Measurements from ENCODE around the gene NDEL1. TPM values are rescaled to one million over a fixed set of nuclear protein-coding genes. Genes with fewer than 3 reads are reported as not detected.
A peak's percentile ranks its signal among the peaks of the same experiment; 100 is the strongest.

NDEL1 gene
- total and polyA plus RNA-seq, 9 of the 15 experiments (the other 6 are each of a cell fraction or from before 2014, with no cell fraction given) = 0.86 to 30.5 (median 22.7) TPM

DNA sequence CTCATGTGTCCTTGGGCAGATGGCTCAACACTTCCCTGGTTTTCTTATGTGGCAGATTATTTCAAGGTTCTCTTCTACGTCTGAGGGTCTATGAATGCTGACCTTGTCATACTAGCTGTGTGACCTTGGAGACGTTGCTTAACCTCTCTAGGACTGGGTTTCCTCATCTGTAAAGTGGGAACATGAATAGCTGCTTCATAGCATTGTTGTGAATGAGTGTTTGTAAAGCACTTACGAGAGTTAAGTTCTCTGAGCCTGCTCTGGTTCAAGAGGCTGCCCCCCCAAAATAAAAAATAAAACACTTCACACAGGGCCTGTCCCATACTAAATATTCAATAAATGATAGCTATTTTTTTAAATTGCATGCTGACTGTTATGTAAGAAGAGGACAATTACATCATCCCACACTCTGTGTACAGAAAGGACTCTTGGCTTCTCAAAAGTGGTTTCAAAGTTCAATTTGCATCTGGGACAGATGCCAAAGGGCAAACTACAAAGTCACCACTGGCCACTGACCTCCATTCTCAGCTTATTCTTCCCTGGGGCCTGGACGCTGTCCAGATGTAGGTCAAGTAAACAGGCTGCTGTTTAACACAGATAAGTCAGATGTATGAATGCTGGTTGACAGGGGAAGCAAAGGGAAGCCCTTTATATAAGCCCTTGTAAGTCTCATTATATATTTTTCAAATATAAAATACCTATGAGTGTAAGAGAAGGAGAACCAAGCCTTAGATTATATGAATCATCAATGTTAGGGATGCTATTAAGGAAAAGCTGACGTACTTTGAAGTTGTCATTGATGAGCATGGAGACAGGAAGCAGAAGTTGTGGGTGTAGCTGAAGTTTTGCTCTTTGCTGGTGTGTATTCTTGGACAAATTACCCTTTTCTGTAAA, 15.4 kb upstream of the NDEL1 start (continued):
- TF ChIP-seq, protein P1, sequence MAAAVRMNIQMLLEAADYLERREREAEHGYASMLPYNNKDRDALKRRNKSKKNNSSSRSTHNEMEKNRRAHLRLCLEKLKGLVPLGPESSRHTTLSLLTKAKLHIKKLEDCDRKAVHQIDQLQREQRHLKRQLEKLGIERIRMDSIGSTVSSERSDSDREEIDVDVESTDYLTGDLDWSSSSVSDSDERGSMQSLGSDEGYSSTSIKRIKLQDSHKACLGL (CRISPR knock-in tag; IDR thresholded peaks at IDR 0.05; ENCODE audit: borderline replicate concordance, poor library complexity, severe bottlenecking) = no peak
- no peak for TF ChIP-seq GABPB2 (CRISPR knock-in tag; conservative IDR thresholded peaks at IDR 0.05)
- TF ChIP-seq, protein P2, sequence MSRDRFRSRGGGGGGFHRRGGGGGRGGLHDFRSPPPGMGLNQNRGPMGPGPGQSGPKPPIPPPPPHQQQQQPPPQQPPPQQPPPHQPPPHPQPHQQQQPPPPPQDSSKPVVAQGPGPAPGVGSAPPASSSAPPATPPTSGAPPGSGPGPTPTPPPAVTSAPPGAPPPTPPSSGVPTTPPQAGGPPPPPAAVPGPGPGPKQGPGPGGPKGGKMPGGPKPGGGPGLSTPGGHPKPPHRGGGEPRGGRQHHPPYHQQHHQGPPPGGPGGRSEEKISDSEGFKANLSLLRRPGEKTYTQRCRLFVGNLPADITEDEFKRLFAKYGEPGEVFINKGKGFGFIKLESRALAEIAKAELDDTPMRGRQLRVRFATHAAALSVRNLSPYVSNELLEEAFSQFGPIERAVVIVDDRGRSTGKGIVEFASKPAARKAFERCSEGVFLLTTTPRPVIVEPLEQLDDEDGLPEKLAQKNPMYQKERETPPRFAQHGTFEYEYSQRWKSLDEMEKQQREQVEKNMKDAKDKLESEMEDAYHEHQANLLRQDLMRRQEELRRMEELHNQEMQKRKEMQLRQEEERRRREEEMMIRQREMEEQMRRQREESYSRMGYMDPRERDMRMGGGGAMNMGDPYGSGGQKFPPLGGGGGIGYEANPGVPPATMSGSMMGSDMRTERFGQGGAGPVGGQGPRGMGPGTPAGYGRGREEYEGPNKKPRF (IDR thresholded peaks at IDR 0.05; ENCODE audit: low read depth, low read length) = no peak
- TF ChIP-seq PHF20 (IDR thresholded peaks at IDR 0.05; ENCODE audit: partially characterized antibody) = no peak
- no peak for TF ChIP-seq E2F4 (CRISPR knock-in tag; IDR thresholded peaks at IDR 0.05; ENCODE audit: low read depth)
- TF ChIP-seq CHAMP1 (IDR thresholded peaks at IDR 0.05) = 0 out of 2 replicates have a peak, but pooled peaks have one; percentile 24
- TF ChIP-seq ZNF347 (CRISPR knock-in tag; IDR thresholded peaks at IDR 0.05; ENCODE audit: low read depth) = no peak
- no peak for TF ChIP-seq SPI1 (IDR thresholded peaks at IDR 0.05; ENCODE audit: borderline replicate concordance, low read depth, low read length)
- TF ChIP-seq ZNF232 (CRISPR knock-in tag; IDR thresholded peaks at IDR 0.05) = no peak
- TF ChIP-seq GTF2A2 (tag; IDR thresholded peaks at IDR 0.05) = no peak
- TF ChIP-seq ZC3H8 (IDR thresholded peaks at IDR 0.05) = no peak
- TF ChIP-seq RBM14 (IDR thresholded peaks at IDR 0.05; ENCODE audit: borderline replicate concordance, insufficient read depth, low read depth, low read length) = no peak
- no peak for TF ChIP-seq HMG20A (CRISPR knock-in tag; conservative IDR thresholded peaks at IDR 0.05)
- TF ChIP-seq, protein P3, sequence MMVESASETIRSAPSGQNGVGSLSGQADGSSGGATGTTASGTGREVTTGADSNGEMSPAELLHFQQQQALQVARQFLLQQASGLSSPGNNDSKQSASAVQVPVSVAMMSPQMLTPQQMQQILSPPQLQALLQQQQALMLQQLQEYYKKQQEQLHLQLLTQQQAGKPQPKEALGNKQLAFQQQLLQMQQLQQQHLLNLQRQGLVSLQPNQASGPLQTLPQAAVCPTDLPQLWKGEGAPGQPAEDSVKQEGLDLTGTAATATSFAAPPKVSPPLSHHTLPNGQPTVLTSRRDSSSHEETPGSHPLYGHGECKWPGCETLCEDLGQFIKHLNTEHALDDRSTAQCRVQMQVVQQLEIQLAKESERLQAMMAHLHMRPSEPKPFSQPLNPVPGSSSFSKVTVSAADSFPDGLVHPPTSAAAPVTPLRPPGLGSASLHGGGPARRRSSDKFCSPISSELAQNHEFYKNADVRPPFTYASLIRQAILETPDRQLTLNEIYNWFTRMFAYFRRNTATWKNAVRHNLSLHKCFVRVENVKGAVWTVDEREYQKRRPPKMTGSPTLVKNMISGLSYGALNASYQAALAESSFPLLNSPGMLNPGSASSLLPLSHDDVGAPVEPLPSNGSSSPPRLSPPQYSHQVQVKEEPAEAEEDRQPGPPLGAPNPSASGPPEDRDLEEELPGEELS (CRISPR knock-in tag; IDR thresholded peaks at IDR 0.05; ENCODE audit: borderline replicate concordance) = no peak
- TF ChIP-seq CREB3 (tag; conservative IDR thresholded peaks at IDR 0.05; ENCODE audit: low read depth) = no peak
- TF ChIP-seq ZNF77 (CRISPR knock-in tag; IDR thresholded peaks at IDR 0.05) = no peak
- no peak for TF ChIP-seq EWSR1 (IDR thresholded peaks at IDR 0.05; ENCODE audit: borderline replicate concordance, low read depth, partially characterized antibody)

All from K562 (cell line).